GM12875 (cell line): Measurements from ENCODE around the gene NPY.
A peak's percentile ranks its signal among the peaks of the same experiment; 100 is the strongest.

Experiments
- H3K4me3 ChIP-seq: one replicate; pipeline ENCODE4 v1.5.1; 2011; ENCODE audit warnings: low read depth, low read length, control low read depth
- TF ChIP-seq, protein P1 (sequence below): IDR thresholded peaks from 2 replicates; pipeline ENCODE4 v1.5.1; 2011; ENCODE audit warnings: low read depth, mild to moderate bottlenecking, control low read depth, inconsistent platforms, low read length, moderate library complexity, borderline replicate concordance; ENCODE audit not compliant: insufficient read depth

NPY gene

GRCh38 chr7:24283897-24284698 is at the start of gene NPY:
Gene NPY (plus strand): TSS chr7:24284190. CDS start chr7:24285241, 1,051 bp downstream.
- TF ChIP-seq, protein P1, sequence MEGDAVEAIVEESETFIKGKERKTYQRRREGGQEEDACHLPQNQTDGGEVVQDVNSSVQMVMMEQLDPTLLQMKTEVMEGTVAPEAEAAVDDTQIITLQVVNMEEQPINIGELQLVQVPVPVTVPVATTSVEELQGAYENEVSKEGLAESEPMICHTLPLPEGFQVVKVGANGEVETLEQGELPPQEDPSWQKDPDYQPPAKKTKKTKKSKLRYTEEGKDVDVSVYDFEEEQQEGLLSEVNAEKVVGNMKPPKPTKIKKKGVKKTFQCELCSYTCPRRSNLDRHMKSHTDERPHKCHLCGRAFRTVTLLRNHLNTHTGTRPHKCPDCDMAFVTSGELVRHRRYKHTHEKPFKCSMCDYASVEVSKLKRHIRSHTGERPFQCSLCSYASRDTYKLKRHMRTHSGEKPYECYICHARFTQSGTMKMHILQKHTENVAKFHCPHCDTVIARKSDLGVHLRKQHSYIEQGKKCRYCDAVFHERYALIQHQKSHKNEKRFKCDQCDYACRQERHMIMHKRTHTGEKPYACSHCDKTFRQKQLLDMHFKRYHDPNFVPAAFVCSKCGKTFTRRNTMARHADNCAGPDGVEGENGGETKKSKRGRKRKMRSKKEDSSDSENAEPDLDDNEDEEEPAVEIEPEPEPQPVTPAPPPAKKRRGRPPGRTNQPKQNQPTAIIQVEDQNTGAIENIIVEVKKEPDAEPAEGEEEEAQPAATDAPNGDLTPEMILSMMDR: no peak
- peak within 1 kb of the TSS; percentile 61 for H3K4me3 ChIP-seq

DNA sequence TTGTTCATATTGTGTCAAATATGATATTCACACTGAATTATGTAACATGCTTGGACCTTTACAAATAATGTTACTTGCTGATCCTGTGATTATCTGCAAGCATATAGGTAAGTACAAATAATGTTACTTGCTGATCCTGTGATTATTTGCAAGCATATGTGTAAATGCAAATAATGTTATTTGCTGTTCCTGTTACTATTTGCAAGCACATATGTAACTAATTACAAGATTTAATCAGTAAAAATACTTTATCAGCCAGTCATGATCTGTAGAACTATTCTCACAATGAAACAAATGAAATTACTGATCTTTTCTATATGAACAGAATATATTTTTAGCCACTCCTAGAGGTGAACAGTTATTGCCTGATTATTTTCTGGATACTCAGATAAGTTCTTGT is 44.7 kb upstream of the NPY start:
- TF ChIP-seq, protein P1: no peak
- H3K4me3 ChIP-seq: no peak overlapping the region

- TF ChIP-seq, protein P1: no peak
Observed at GRCh38 chr7:24241206-24241605, 42.8 kb upstream of the NPY start.

GRCh38 chr7:24244554-24244953 is 39.4 kb upstream of the NPY start:
- TF ChIP-seq, protein P1: no peak
- no peak overlapping the region for H3K4me3 ChIP-seq

More at GRCh38 chr7:24241206-24241605, 42.8 kb upstream of the NPY start:
- no peak overlapping the region for H3K4me3 ChIP-seq

DNA sequence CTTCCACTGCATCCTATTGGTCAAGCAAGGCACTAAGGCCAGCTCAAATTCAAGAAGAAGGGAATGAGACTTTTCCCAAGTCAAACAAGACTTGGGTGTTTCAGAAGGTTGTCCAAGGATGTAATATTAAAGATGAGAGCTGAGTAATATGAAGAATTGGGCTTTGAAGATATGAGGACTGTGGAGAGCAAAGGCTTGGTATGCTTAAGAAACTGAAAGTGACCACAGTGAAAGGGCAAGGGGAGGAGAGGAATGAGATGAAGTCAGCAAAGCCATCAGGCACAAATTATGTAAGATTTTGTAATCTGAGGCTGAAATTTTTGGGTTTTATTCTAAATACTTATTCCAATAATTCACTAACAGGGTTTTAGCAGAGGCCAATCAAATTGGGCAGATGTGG is 38.6 kb upstream of the NPY start:
- TF ChIP-seq, protein P1: no peak
- no peak overlapping the region for H3K4me3 ChIP-seq

DNA sequence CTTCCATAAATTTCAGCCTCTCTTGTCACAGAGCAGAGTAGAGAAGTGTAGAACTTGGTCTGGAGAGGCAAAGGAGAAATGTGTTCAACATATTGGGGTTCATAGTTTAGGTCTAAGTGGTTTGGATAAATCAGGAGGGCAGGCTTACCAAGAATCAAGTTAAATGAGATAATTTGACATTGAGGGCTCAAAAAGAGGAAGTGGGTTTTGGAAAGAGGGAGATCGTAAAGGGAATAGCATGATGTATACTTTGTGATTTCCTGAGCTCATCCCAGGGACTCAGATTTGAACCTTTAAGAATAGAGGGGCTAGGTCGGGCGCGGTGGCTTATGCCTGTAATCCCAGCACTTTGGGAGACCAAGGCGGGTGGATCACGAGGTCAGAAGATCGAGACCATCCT is 34.7 kb upstream of the NPY start:
- TF ChIP-seq, protein P1: no peak

GRCh38 chr7:24251568-24251967 is 32.4 kb upstream of the NPY start:
- no peak overlapping the region for H3K4me3 ChIP-seq
- TF ChIP-seq, protein P1: no peak

More for the DNA sequence above, 34.7 kb upstream of the NPY start:
- H3K4me3 ChIP-seq: no peak overlapping the region
